Cardiac muscle cell (in vitro differentiated cells and primary cell): ENCODE measurements around the gene CCDC24. TPM values are rescaled to one million over a fixed set of nuclear protein-coding genes. Genes with fewer than 3 reads are reported as not detected.

Experiments used
- DNase-seq, 2 donors: peaks; one replicate each; pipeline versions ENCODE4 v3.0.0 to v3.0.0-alpha.2; 2010 to 2017; ENCODE audit warnings: low read depth in 1 of 2, low spot score in 1 of 2
- H3K27ac ChIP-seq: fragments of 200-600 bp; sonication (generic); 2 replicates; pipeline ENCODE4 v1.5.1; 2016
- H3K27me3 ChIP-seq: fragments of 200-600 bp; sonication (generic); 2 replicates; pipeline ENCODE4 v1.6.0; 2016; ENCODE audit warnings: control low read depth
- H3K36me3 ChIP-seq: fragments of 200-600 bp; sonication (generic); 2 replicates; pipeline ENCODE4 v1.5.1; 2016; ENCODE audit warnings: control low read depth
- H3K4me1 ChIP-seq: fragments of 200-600 bp; sonication (generic); 2 replicates; pipeline ENCODE4 v1.8.1; 2017; ENCODE audit warnings: low read depth, mild to moderate bottlenecking, mixed run types
- H3K4me3 ChIP-seq: fragments of 200-600 bp; sonication (generic); 2 replicates; pipeline ENCODE4 v1.5.1; 2016; ENCODE audit warnings: mild to moderate bottlenecking
- H3K9me3 ChIP-seq: fragments of 200-600 bp; sonication (generic); 2 replicates; pipeline ENCODE4 v1.5.1; 2017; ENCODE audit warnings: low read depth, mild to moderate bottlenecking, control low read depth
- CTCF ChIP-seq: IDR thresholded peaks from 2 replicates; pipeline ENCODE4 v1.5.1; 2012; ENCODE audit warnings: low read depth, mild to moderate bottlenecking, low read length
- polyA plus RNA-seq: library from polyadenylated mRNA; unstranded; fragments of >200 nt; fragmentation: Nextera tagmentation; extraction: Ambion mirVana; gene quantifications from 2 replicates; pipeline ENCODE4 v1.2.1, GENCODE V29; 2016
- total RNA-seq: library from RNA; depleted of rRNA; stranded (reverse); fragments of >200 nt; gene quantifications from 2 replicates; pipeline ENCODE4 v1.2.3, GENCODE V29; 2016

The CCDC24 gene
- total and polyA plus RNA-seq, 2 experiments from 2014 or later: 20.8 to 29.7 TPM

GRCh38 chr1:43971336-43971980, 19.9 kb upstream of the CCDC24 start:
- no peak for DNase-seq
- no peaks in the 10 kb centered on the region for H3K27me3 ChIP-seq
- no peak for TF ChIP-seq CTCF
- H3K4me3 ChIP-seq: no peak overlapping the region
- H3K27ac ChIP-seq: no peak overlapping the region
- peaks cover 2% of the 10 kb centered on the region for H3K36me3 ChIP-seq
- H3K4me1 ChIP-seq: peaks cover 3% of the 10 kb centered on the region
- H3K9me3 ChIP-seq: no peaks in the 10 kb centered on the region

- TF ChIP-seq CTCF: no peak
- H3K9me3 ChIP-seq: no peaks in the 10 kb centered on the region
- H3K4me3 ChIP-seq: peak overlapping the region; percentile 62
- no peaks in the 10 kb centered on the region for H3K27me3 ChIP-seq
- H3K36me3 ChIP-seq: peaks cover 11% of the 10 kb centered on the region
- peak overlapping the region; percentile 79 for H3K27ac ChIP-seq
- peaks cover 3% of the 10 kb centered on the region for H3K4me1 ChIP-seq
- DNase-seq: no peak
Observed at GRCh38 chr1:43973981-43974442, 17.4 kb upstream of the CCDC24 start.

DNA sequence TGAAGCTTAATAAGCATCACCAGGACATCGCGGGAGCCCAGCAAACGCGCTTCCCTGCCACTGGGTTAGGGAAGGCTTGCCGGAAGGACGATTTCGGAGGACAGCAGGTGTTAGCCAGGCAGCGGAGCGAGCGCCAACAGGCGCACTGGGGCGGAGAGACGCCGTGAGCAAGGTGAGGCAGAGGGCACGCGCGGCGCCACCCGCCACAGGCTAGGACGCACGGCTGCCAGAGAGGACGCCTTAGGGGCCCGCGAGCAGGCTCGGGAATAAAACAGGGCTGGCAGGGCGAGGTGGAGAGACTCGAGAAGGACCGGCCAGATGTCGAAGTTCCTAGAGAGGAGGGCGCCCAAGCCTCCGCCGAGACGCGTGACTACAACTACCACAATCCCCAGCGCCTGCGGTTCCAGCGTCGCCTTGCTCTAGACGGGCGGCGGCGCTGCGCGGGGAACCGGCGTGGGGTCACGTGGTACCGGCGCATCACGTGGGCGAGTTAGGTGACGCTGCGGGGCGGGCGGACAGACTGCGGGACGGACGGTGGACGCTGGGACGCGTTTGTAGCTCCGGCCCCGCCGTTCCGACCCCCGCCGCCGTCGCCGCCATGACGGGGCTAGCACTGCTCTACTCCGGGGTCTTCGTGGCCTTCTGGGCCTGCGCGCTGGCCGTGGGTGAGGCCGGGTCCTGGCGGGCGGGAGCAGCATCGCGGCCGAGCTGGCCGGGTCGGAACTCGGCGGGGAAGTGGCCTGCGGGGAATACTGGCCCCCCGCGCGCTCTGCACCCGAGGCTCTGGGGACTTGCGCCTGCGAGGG, 16.8 kb upstream of the CCDC24 start, which contains the start of gene ATP6V0B:
TSS of gene ATP6V0B (plus strand) at position 518 of the 806 bp plus-strand sequence. CDS start at position 599, 81 bp downstream.
- Histone ChIP-seq H3K4me3 (peak within 1 kb of the TSS; percentile 62), H3K27ac (peak within 1 kb of the TSS; percentile 79), H3K9me3 (no peaks in the 10 kb centered on the region), H3K4me1 (peaks cover 3% of the 10 kb centered on the region), H3K27me3 (no peaks in the 10 kb centered on the region), H3K36me3 (peaks cover 11% of the 10 kb centered on the region)
- DNase-seq: peak; percentile 96 to 97
- TF ChIP-seq CTCF: peak; percentile 22

GRCh38 chr1:43975249-43975961, 16.0 kb upstream of the CCDC24 start:
- peak overlapping the region; percentile 62 for H3K4me3 ChIP-seq
- peak overlapping the region; percentile 79 for H3K27ac ChIP-seq
- H3K9me3 ChIP-seq: no peaks in the 10 kb centered on the region
- peaks cover 11% of the 10 kb centered on the region for H3K36me3 ChIP-seq
- H3K4me1 ChIP-seq: peaks cover 2% of the 10 kb centered on the region
- no peaks in the 10 kb centered on the region for H3K27me3 ChIP-seq
- peak; percentile 30 to 46 for DNase-seq
- no peak for TF ChIP-seq CTCF

DNA sequence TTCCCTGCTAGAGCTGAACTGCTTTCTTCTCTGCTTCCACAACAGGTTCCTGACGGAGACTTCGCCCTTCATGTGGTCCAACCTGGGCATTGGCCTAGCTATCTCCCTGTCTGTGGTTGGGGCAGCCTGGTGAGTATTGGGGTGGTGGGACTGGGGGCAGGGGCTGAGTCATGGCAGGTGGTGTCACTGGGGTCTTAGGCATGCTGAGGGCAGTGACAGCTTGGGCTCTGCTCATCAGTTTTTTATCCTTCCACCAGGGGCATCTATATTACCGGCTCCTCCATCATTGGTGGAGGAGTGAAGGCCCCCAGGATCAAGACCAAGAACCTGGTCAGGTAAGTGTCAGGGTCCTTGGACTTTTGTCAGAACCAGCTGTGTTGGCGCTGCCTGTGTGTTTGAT, 15.4 kb upstream of the CCDC24 start:
- no peak for DNase-seq

More for the DNA sequence above, 15.4 kb upstream of the CCDC24 start:
- Histone ChIP-seq H3K4me1 (no peaks in the 10 kb centered on the region), H3K27ac (no peak overlapping the region), H3K36me3 (peaks cover 11% of the 10 kb centered on the region), H3K4me3 (peak overlapping the region; percentile 62), H3K27me3 (no peaks in the 10 kb centered on the region), H3K9me3 (no peaks in the 10 kb centered on the region)
- TF ChIP-seq CTCF: no peak
